H1 (cell line): ENCODE measurements around the gene ZNF566. TPM values are rescaled to one million over a fixed set of nuclear protein-coding genes. Genes with fewer than 3 reads are reported as not detected.
A peak's percentile ranks its signal among the peaks of the same experiment; 100 is the strongest.

ENCODE experiments used
- JUND ChIP-seq: IDR thresholded peaks from 2 replicates; pipeline ENCODE4 v1.6.1; 2011; ENCODE audit warnings: mild to moderate bottlenecking, improper control_type of control experiment, low read length
- KDM4A ChIP-seq: IDR thresholded peaks from one replicate; pipeline ENCODE4 v1.7.1; 2012; ENCODE audit warnings: low read depth, mild to moderate bottlenecking, moderate library complexity, low read length, inconsistent platforms; ENCODE audit not compliant: severe bottlenecking
- YY1 ChIP-seq: IDR thresholded peaks from 2 replicates; pipeline ENCODE4 v1.6.1; 2011; ENCODE audit warnings: low read depth, mild to moderate bottlenecking, low read length
- polyA plus RNA-seq, 7 experiments: library from polyadenylated mRNA; depleted of rRNA in 3 of 7; stranded (reverse) in 5 of 7; unstranded in 2 of 7; fragments of >200 nt in 5 of 7; fragments of 200-250 nt in 2 of 7; gene quantifications; 1 replicate in 5 of 7; 2 replicates in 1 of 7; 4 replicates in 1 of 7; pipeline versions ENCODE4 v1.2.1 to v1.2.3, GENCODE V29; 2011 to 2013; ENCODE audit warnings: missing spikeins in 2 of 7, mixed read lengths in 2 of 7
- total RNA-seq: library from RNA; stranded (reverse); fragmentation: NEBNext Ultra II Directional; extraction: Animal tissue kit (Norgen Biotek cat#: 25700); gene quantifications from 2 replicates; pipeline ENCODE4 v1.2.1, GENCODE V29; 2021

Gene ZNF566
- total and polyA plus RNA-seq, 2 of the 8 experiments (the other 6 are each of a cell fraction or from before 2014, with no cell fraction given) = 6.9 to 16.6 TPM

DNA sequence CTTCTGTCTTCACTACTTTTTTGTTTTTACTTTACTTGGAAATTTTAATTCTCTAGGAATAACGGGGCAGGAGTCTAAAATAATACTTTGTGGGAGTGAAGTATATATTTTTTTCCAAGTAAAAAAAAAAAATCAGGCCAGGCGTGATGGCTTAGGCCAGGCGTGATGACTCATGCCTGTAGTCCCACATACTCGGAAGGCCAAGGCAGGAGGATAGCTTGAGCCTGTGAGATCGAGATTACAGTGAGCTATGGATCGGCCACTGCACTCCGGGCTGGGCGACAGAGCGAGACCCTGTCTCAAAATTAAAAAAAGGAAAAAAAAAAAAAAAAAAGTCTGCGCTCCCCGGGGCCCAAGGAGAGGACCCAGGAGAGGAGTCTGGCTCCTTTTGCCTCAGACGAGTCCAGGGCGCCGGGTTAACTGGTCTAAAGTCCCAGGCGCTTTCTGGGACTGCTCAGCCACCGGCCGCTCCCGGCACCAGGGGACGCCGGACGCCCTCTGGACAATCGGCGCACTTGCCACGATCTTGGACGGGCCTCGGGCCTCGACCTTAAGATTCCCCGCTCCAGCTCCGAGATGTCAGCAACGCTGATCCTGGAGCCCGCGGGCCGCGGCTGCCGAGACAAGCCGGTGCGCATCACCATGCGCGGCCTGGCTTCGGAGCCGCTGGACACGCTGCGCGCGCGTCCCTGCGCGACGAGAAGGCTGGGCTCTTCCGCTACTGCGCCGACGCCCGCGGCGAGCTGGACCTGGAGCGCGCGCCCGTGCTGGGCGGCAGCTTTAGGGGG lies 68.2 kb downstream of the ZNF566 start (continued):
- TF ChIP-seq KDM4A = peak; percentile 78
- TF ChIP-seq YY1 = no peak
- peak; percentile 63 for TF ChIP-seq JUND
